ENCODE results near the gene SLC7A8. TPM values are rescaled to one million over a fixed set of nuclear protein-coding genes. Genes with fewer than 3 reads are reported as not detected.

SLC7A8 gene
- polyA plus RNA-seq, 1 experiment, result 0.78 TPM

DNA sequence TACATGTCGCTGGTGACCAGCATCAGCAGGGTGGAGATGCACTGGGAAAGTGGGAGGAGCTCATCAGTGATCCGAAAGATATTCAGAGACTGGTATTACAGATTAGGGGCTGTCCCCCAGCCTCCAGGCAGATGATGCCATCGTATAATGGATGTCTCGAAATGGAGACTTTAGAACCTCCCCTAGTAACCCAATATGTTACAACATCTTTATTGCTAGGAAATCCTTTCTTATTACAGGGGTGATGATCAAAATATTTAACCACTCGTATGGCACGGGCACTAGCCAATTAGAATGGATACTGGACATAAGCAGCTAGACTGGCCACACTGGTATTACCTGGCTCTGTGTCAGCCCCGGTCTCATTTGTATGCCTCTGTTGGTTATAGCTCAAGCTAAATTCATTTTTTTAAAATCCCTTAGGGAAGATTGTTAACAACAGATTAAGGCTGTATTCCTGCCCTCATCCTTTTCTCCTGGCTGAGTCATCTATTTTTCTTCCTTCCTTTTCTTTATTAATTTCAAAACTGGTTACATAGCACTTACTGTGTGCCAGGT lies 53.6 kb downstream of the SLC7A8 start:
- Histone ChIP-seq H3K4me3 (ENCODE audit: low read depth, low read length) (no peak overlapping the region), H3K27ac (ENCODE audit: low read depth, low read length) (no peak overlapping the region), H3K9me3 (ENCODE audit: control insufficient read depth, insufficient read depth, low read length) (no peaks in the 10 kb centered on the region), H3K27me3 (ENCODE audit: control insufficient read depth, insufficient read depth, low read length) (peaks cover 12% of the 10 kb centered on the region)
- TF ChIP-seq, protein P1, sequence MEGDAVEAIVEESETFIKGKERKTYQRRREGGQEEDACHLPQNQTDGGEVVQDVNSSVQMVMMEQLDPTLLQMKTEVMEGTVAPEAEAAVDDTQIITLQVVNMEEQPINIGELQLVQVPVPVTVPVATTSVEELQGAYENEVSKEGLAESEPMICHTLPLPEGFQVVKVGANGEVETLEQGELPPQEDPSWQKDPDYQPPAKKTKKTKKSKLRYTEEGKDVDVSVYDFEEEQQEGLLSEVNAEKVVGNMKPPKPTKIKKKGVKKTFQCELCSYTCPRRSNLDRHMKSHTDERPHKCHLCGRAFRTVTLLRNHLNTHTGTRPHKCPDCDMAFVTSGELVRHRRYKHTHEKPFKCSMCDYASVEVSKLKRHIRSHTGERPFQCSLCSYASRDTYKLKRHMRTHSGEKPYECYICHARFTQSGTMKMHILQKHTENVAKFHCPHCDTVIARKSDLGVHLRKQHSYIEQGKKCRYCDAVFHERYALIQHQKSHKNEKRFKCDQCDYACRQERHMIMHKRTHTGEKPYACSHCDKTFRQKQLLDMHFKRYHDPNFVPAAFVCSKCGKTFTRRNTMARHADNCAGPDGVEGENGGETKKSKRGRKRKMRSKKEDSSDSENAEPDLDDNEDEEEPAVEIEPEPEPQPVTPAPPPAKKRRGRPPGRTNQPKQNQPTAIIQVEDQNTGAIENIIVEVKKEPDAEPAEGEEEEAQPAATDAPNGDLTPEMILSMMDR (IDR thresholded peaks at IDR 0.05; ENCODE audit: low read depth, low read length), result no peak
- no peak for DNase-seq (ENCODE audit: low read depth, low spot score)
- CTCF ChIA-PET, result interaction anchor here (1.0 to 3.7 kb wide), 5 partner anchors 9 to 61 kb away, joined by 3 to 35 read pairs (median 6); no protein-coding TSS in a partner anchor
- POLR2A ChIA-PET, result no interaction called here

DNA sequence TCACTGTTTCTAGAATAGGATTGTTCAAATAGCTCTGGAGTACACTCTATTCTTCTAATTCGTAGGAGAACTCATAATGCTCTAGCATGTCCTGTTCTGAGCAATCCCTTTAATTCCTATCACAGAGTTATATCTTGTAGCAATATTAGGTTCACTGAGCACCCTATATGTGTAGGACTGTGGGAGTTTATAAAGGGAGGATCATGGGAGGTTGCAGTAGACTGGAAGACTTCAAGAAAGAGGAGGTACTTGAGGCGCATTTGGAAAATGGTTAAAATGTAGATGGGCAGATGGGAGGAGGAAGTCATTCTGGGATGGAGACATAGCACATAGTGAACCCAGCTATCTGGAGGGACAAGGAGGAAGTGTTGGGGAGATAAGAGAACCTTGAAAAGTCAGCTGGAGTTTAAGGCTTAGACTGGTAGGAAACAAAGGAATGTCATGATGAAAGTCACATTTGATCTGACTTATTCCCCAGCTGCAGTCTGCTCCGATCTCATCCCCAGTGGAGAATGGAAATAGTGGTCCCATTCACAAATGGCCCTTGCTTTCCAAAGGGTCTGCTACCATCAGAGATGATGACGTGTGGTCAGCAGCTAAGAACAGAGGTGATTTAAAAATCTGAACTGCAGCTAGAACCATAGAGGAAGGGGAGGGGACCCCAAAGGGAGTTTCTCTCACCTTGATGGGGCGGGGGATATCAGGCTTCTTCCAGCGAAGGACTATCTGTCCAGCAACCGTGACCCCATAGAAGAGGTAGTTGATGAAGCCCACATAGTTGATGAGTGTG lies 54.3 kb downstream of the SLC7A8 start:
- Histone ChIP-seq H3K27me3 (ENCODE audit: control insufficient read depth, insufficient read depth, low read length) (peaks cover 12% of the 10 kb centered on the region), H3K9me3 (ENCODE audit: control insufficient read depth, insufficient read depth, low read length) (no peaks in the 10 kb centered on the region), H3K27ac (ENCODE audit: low read depth, low read length) (no peak overlapping the region), H3K4me3 (ENCODE audit: low read depth, low read length) (no peak overlapping the region)
- POLR2A ChIA-PET, result no interaction called here
- no peak for DNase-seq (ENCODE audit: low read depth, low spot score)
- TF ChIP-seq, protein P1 (IDR thresholded peaks at IDR 0.05; ENCODE audit: low read depth, low read length), result no peak
- CTCF ChIA-PET, result interaction anchor here (1.0 to 3.7 kb wide), 3 partner anchors 8 to 61 kb away, joined by 4 to 35 read pairs (median 6); no protein-coding TSS in a partner anchor

DNA sequence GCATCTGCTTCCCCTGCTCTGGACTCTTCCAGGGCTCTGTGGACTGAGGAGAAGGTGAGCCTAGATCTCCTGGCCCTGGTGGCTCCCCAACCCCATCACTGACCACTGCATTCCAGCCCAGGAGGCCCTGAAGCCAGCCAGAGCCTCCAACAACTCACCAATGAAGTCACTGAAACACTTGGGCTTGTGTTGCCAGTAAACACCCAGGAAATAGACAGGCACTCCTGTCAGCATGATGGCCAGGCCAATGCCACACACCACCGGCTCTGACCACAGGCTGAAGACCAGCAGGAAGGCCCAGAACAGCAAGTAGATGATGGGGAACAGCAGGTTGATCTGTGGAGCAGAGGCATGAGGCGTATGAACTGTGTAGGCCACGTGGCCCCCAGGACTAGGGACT lies 55.6 kb downstream of the SLC7A8 start:
- Histone ChIP-seq H3K9me3 (ENCODE audit: control insufficient read depth, insufficient read depth, low read length) (no peaks in the 10 kb centered on the region), H3K4me3 (ENCODE audit: low read depth, low read length) (no peak overlapping the region), H3K27me3 (ENCODE audit: control insufficient read depth, insufficient read depth, low read length) (peaks cover 15% of the 10 kb centered on the region), H3K27ac (ENCODE audit: low read depth, low read length) (no peak overlapping the region)
- ChIA-PET POLR2A (no interaction called here), CTCF (interaction anchor here (1.6 to 13.3 kb wide), 2 partner anchors 53 to 59 kb away, joined by 6 to 818 read pairs; partner anchors contain the start of gene SLC7A8)
- no peak for DNase-seq (ENCODE audit: low read depth, low spot score)
- TF ChIP-seq, protein P1 (IDR thresholded peaks at IDR 0.05; ENCODE audit: low read depth, low read length), result no peak

DNA sequence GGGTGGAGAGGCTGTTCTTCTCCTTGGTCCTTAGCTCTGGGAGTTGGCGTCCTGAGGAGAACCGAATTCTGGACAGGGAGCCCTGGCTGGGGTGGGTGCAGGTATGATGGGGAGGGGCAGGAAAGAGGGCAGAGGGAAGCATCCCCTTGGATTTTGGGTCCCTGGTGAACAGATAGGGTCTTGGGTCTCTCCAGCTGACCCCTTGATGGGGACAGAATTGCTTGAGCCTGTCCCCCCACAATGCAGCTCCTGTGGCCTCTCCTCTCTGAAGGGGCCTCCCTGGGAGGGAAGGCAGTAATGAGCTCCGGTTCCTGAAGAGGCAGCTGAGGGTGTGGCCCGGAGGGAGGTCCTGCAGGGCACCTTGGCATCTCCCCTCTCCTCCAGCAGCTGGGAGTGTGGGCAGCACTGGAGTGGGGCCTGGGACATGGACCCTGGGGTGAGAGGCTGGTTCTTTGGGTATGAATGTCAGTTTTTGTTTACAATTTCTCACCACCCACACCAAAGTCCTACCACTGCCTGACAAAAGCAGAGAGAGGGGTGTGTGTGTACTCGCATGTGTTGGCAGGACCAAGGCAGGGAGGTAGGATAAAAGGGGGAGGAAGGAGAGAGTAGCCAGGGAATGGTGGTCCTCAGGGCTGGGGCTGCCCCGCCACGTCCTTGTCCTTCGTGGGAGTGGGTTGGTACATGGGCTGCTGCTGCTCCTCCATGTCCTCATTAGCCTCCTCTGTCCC lies 56.7 kb downstream of the SLC7A8 start:
- no peaks in the 10 kb centered on the region for H3K9me3 ChIP-seq (ENCODE audit: control insufficient read depth, insufficient read depth, low read length)
- TF ChIP-seq, protein P1 (IDR thresholded peaks at IDR 0.05; ENCODE audit: low read depth, low read length), result no peak

More for the DNA sequence above, 56.7 kb downstream of the SLC7A8 start:
- no peak overlapping the region for H3K27ac ChIP-seq (ENCODE audit: low read depth, low read length)
- CTCF ChIA-PET, result interaction anchor here (0.6 to 13.3 kb wide), 2 partner anchors 54 to 242 kb away, joined by 4 to 818 read pairs; partner anchors contain the start of gene SLC7A8
- POLR2A ChIA-PET, result no interaction called here
- no peak for DNase-seq (ENCODE audit: low read depth, low spot score)
- H3K27me3 ChIP-seq (ENCODE audit: control insufficient read depth, insufficient read depth, low read length), result peaks cover 15% of the 10 kb centered on the region
- H3K4me3 ChIP-seq (ENCODE audit: low read depth, low read length), result no peak overlapping the region

All from AG04450 (cell line).